HUDEP-2 (cell line): ENCODE results near the gene FAM110D.

Experiments
- DNase-seq, 76 experiments: peaks; one replicate each; lab custom pipeline; 2025; ENCODE audit not compliant: unreplicated experiment in 76 of 76; lab: John Stamatoyannopoulos, UW

FAM110D gene

GRCh38 chr1:26160527-26161414, 1.9 kb downstream of the FAM110D start:
- DNase-seq: peak in 19 of 76 experiments; percentile 10 to 48 (median 22)

DNA sequence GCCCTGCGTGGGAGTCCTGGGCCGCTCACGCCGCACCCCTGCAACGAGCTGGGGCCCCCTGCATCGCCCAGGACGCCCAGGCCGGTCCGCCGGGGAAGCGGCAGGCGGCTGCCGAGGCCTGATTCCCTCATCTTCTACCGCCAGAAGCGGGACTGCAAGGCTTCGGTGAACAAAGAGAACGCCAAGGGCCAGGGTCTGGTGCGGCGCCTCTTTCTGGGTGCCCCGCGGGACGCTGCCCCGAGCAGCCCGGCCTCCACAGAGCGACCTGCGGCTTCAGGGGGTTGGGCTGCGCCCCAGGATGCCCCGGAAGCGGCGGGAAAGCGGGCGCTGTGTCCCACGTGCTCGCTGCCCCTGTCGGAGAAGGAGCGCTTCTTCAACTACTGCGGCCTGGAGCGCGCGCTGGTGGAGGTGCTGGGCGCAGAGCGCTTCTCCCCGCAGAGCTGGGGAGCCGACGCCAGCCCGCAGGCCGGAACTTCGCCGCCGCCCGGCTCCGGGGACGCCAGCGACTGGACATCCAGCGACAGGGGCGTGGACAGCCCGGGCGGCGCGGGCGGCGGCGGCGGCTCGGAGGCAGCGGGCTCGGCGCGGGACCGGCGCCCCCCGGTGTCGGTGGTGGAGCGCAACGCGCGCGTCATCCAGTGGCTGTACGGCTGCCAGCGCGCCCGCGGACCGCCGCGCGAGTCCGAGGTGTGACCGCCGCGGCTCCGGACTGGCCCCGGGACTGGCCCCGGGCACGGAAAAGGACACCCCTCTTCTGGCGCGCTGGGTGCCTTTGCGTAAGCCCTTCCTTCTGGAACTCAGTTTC, 2.7 kb downstream of the FAM110D start:
- peak in 52 of 76 experiments; percentile 15 to 80 (median 51) for DNase-seq

DNA sequence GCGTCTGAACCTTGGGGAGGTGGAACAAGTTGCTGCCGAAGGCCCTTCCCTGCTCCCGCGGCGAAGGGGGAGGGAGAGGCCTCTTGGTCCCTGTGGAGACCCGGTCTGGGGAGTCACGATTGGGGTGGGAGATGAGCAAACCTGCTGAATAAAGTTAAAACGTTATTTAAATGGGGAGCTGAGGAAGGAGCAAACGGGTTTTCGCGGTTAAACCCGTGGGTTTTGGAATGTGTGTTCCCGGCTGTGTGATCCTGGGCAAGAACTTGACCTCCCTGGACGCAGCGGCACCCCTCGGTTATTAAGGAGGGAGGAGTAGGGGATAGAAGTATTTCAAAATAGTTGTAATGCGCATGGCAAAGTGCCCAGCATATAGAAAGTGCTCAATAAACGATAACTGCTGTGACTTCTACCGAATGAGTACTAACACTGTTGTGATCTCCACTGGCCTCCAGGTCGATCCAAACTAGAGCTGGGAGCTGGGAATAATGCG, 3.4 kb downstream of the FAM110D start:
- peak in 3 of 76 experiments; percentile 8 to 50 (median 47) for DNase-seq

DNA sequence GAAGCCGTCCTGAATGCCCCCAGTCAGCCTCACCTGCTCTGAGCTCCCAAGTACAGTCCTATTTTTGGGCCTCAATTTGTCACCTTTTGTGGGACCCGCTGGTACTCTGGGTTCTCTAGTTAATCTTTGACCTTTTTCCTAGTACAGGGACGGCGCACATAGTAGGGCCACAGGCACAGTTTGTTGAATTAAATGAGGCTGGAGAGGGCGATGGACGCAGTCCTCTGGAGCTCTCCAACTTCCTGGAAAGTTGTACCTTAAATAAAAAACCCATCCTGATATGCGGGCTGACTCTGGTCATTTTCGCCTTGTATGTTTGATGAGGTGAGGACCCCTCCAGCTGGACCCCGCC, 4.8 kb downstream of the FAM110D start:
- no peak for DNase-seq

GRCh38 chr1:26164036-26164860, 5.4 kb downstream of the FAM110D start:
- DNase-seq: peak in 26 of 76 experiments; percentile 3 to 60 (median 20)

DNA sequence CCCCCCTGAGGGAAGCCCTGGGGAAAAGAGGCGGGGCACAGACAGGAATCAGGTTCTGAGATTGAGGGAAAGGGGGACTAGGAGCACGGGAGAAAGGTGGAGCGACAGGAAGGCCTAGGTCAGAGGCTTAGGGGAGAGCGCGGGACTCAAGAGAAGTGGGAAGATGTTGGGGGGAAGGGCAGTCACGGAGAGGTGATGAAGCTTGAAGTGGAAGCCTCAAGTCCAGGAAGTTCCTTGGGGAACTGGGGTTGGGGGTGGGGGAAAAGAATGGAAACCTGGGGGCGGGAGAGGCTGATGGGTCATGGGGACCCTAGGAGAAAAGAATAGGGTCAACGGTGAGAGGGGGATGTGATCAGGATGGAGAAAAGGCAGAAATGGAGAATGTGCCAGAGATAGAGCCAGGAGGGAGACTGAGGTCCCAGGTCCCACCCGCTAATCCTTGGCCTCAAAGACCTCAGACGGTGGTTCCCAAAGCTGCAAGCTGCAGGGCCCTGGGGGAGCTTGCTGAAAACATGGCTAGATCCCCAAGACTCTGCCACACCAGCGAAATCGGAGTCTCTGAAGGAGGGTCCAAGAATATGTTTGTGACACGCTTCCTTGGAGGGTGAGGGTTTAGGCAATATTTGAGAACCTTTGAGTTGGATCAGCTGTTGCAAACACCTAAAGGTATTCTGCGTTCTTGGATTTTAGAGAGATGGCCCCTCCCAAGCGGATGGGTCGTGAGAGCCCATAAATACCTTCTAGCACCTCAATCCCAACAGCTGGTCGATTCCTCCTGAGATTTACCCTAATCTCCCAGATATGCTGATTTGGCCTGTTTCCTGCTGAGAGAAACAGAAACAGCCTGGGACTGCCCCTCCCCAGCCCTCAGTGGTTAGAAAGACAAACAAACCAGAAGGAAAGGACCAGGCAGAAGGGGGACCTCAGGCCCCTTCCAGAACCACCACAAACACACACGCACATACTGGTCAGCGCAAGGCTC, 6.3 kb downstream of the FAM110D start:
- DNase-seq: no peak

DNA sequence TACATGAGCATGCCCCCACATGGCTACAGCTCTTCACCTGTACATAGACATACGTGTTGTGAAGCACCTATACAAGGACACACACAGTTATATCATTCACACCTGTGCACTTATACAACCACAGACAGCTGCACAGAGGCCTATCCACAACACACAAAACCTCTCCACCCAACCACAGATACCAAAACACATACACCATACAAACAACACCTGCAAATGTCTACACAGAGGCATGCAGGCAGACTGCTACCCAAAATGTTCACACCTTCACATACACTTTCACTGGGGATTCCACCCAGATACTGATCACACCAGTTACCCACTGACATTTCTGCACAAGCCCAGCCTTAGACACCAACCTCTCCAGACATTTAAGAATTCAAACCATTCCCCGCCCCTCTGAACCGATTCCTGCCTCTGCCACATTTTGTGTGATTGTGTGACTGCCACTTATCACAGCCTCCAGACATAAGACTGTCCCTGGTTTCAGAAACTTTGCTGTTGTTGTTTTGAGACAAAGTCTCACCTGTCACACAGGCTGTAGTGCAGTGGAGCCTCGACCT, 7.9 kb downstream of the FAM110D start:
- no peak for DNase-seq

DNA sequence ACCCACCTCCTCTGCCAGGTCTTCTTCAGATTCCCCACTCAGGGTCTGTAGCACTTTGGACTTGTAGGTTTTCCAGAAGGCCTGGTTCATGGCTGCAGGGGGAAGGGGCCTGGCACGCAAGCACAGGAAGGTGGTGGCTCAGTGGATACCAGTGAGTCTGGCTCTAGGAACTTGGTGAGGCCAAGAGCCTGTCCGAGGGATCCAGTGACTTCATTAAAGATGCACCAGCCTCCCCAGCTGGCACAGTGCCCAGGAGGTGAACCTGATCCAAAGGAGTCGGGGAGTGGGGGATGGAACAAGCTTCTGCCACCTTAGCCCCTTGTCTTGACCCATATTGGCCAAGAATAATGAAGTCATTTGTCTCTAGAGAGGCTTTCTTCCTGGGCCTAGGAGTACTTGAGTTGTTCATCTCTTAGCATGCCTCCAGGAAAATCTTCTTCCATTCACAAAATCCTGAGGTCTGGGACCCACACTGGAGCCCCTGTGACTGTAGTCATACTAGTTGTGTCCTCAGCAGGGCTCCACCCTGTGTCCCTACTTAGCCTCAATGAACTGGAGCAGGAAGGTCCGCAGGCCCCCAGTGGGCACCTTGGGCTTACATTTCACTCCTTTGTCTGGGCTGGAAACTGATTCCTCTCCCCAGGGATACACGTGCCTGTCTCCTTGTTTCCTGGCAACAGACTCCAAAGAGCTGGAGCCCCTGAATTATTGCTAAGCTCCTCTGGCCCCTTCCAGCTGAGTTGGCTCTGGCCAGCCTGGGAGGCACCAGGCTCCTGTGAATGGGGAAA, 9.7 kb downstream of the FAM110D start, which contains the start of gene C1orf232:
C1orf232 (minus strand) TSS at position 554 of the 788 bp plus-strand sequence; CDS start at position 90, 464 bp downstream.
- no peak for DNase-seq

DNA sequence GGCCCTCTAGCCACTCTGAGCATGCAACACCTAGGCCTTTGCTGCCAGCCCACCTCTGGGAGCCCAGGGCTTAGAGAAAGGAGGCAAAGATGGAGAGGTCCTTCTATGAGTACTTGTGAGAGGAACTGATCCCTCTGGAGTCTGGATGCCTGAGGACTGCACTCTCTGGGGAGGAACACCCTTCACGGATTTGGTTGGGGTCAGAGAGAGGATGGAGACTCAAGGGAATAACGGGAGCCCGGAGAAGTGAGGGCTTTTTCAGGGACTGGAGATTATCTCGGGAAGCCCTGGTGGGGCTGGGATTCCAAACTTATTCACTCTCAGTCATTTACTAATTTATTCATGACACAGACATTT, 10.3 kb downstream of the FAM110D start:
- no peak for DNase-seq

DNA sequence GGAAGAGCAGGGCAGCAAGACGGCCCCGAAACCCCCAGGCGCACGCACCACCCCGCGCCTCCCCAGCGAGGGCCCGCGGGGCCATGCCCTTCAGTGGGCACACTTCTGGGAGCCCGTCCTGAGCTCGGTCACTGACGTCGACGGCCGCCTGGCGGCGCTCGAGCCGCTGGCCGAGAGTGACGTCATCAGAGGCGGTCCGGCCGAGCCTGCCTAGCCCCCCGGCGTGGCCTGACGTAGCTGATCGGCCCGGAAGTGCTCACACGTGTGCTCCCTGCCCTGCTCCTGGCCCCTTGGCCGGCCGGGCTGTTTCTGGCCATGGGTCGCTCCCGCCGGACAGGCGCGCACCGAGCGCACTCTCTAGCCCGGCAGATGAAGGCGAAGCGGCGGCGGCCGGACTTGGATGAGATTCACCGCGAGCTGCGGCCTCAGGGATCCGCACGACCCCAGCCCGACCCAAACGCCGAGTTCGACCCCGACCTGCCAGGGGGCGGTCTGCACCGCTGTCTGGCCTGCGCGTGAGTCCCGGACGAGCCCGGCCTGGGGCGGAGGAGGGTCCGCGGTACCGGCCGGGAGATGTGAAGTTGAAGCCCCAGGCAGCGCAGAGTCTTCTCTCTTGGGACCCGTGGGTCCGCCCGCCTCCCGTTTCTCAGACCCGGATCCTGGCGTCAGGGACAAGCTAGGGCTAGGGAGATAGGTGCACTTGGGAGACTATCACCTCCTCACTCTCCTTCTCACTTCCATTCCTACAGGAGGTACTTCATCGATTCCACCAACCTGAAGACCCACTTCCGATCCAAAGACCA, 11.0 kb downstream of the FAM110D start, which contains the start of gene ZNF593:
ZNF593 (plus strand) TSS at position 240 of the 803 bp plus-strand sequence; CDS start at position 316, 76 bp downstream.
- peak in 74 of 76 experiments; percentile 7 to 93 (median 84) for DNase-seq

GRCh38 chr1:26170472-26170821, 11.6 kb downstream of the FAM110D start:
- DNase-seq: no peak

DNA sequence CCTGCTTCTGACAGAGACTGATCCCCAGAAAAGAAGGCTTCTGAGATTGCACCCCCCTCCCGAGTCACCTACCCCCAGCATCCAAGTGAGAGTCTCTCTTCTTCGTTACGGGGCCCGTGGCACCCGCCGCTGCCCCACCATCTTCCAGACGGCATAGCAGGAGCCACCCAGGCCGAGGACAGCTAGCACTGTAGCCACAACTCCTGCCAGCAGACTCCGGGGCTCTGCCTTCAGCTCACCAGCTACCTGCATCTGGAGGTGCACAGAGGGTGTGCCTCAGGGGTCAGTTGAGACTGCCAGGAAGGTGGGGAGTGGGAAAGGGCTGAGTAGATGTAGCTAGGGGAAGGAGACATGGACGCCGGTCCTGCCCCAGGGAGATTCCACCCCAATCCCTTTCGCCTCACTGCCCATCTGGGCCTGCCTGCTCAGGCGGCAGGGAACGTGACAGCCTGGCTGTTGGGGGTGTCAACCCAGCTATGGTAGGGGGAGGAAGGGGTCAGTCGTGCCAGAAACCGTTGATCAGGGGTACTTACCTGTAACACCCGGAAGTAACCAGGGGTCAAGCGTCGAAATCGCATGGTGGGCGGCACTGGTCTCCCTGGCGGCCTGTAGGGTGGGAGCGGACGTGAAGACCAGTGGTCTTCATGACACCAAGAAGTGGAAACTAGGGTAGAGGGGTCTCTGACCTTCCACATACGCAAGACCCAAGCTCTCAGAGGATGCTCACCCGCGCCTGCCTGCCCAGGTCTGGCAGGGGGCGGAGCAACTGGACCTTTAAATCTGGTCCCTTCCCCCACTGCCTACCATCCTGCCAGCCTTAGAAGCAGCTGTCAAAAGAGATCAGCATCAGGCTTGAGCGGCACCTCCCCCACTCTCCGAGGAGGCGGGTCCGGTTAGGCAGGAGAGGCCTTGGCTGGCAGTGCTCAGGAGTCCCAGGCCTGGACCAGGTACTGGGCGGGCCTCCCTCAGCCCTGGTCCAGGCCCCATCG, 12.5 kb downstream of the FAM110D start, which contains the start of gene ZNF593OS:
ZNF593OS (minus strand) TSS at position 749 of the 989 bp plus-strand sequence; CDS start at position 578, 171 bp downstream.
- DNase-seq: peak in 3 of 76 experiments; percentile 7 to 23 (median 13)

DNA sequence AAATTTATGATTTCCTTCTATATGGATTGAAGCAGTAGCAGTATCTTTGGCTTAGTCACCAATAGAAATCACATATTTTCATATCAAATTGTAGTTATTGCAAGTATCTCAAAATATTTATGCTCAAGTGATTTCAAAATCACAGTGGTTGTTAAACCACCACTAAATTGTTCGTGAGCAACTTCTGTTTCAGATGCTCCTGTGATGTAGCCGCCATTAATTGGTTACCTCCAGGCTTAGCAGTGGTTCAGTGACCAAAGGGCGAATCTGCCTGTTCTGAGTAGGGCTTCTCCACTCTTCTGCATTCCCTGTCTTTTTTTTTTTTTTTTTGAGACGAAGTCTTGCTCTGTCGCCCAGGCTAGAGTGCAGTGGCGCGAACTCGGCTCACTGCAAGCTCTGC, 16.5 kb downstream of the FAM110D start:
- no peak for DNase-seq

DNA sequence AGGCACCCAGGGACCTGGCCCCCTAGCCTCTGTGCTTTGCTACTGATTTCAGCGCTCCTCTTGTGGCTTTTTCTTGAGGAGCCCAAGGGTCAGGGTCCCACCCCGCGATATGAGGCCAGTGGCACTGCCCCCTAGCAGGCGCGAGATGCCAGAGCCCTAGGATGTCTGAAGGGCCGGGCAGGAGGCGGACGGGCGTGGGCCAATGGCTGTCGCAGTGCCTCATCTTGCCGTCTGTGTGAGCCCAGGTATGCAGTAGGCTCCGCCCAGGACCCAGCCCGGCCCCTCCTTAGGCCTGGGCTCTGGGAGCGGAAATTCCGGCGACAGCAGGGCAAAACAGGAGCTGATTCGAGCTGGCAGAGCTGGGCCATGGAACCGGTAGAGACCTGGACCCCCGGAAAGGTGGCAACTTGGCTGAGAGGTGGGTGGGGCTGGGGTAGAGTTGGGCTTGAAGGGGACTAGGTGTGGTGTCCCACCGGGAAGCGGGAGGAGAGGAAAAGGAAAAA, 18.4 kb downstream of the FAM110D start, which contains the start of gene CNKSR1:
CNKSR1 (plus strand) TSS at position 310 of the 503 bp plus-strand sequence; CDS start at position 367, 57 bp downstream.
- no peak for DNase-seq

GRCh38 chr1:26180010-26180506, 21.2 kb downstream of the FAM110D start:
- no peak for DNase-seq
